MM.1S (cell line): Measurements from ENCODE around the gene BPIFA3.

ENCODE experiments used
- DNase-seq: peaks from one replicate; pipeline ENCODE4 v3.0.0-alpha.2; 2015
- H2AFZ ChIP-seq: fragments of 300-600 bp; sonication (generic); 2 replicates; pipeline ENCODE4 v1.6.0; 2016; ENCODE audit warnings: antibody characterized with exemption, low read length
- H3F3A ChIP-seq: fragments of 300-600 bp; sonication (generic); 2 replicates; pipeline ENCODE4 v1.6.1; 2016; ENCODE audit warnings: mild to moderate bottlenecking, antibody characterized with exemption, low read length, moderate library complexity, mixed read lengths; ENCODE audit not compliant: insufficient read depth
- H3K27ac ChIP-seq: fragments of 300-600 bp; sonication (generic); 2 replicates; pipeline ENCODE4 v1.5.1; 2016; ENCODE audit warnings: mild to moderate bottlenecking, low read length
- H3K27me3 ChIP-seq: fragments of 300-600 bp; sonication (generic); replicated peaks from 2 replicates; pipeline ENCODE4 v1.6.0; 2016; ENCODE audit warnings: low read length; ENCODE audit not compliant: insufficient read depth
- H3K36me3 ChIP-seq: fragments of 300-600 bp; sonication (generic); replicated peaks from 2 replicates; pipeline ENCODE4 v1.6.1; 2016; ENCODE audit warnings: mild to moderate bottlenecking, low read length, mixed read lengths; ENCODE audit not compliant: insufficient read depth
- H3K4me1 ChIP-seq: fragments of 300-600 bp; sonication (generic); 2 replicates; pipeline ENCODE4 v1.6.1; 2016; ENCODE audit warnings: low read length, mixed read lengths
- H3K4me2 ChIP-seq: fragments of 300-600 bp; sonication (generic); 2 replicates; pipeline ENCODE4 v1.6.0; 2016; ENCODE audit warnings: low read depth, low read length
- H3K4me3 ChIP-seq: fragments of 300-600 bp; sonication (generic); 2 replicates; pipeline ENCODE4 v1.5.1; 2016; ENCODE audit warnings: low read length, mixed read lengths
- H3K79me2 ChIP-seq: fragments of 300-600 bp; sonication (generic); 2 replicates; pipeline ENCODE4 v1.6.1; 2016; ENCODE audit warnings: mixed run types, low read length, mixed read lengths
- H3K9ac ChIP-seq: fragments of 300-600 bp; sonication (generic); 2 replicates; pipeline ENCODE4 v1.6.1; 2016; ENCODE audit warnings: low read length, mixed read lengths
- H3K9me2 ChIP-seq: fragments of 300-600 bp; sonication (generic); replicated peaks from 2 replicates; pipeline ENCODE4 v1.6.1; 2016; ENCODE audit warnings: mild to moderate bottlenecking, low read length, mixed read lengths; ENCODE audit not compliant: insufficient read depth
- H3K9me3 ChIP-seq: fragments of 300-600 bp; sonication (generic); replicated peaks from 2 replicates; pipeline ENCODE4 v1.6.1; 2016; ENCODE audit warnings: mild to moderate bottlenecking, low read length, mixed read lengths; ENCODE audit not compliant: insufficient read depth
- H4K20me1 ChIP-seq: fragments of 300-600 bp; sonication (generic); 2 replicates; pipeline ENCODE4 v1.6.1; 2016; ENCODE audit warnings: mild to moderate bottlenecking, low read length, moderate library complexity, mixed read lengths; ENCODE audit not compliant: insufficient read depth
- EZH2 ChIP-seq: fragments of 300-600 bp; sonication (generic); optimal IDR thresholded peaks from 2 replicates; pipeline ENCODE3; 2017; ENCODE audit warnings: low read depth, mild to moderate bottlenecking, antibody characterized with exemption, low read length, mixed read lengths
- EZH2phosphoT487 ChIP-seq: fragments of 300-600 bp; sonication (generic); IDR thresholded peaks from 2 replicates; pipeline ENCODE4 v1.6.1; 2018; ENCODE audit warnings: antibody characterized with exemption, low read length
- TF ChIP-seq, protein P1 (sequence below): fragments of 300-600 bp; sonication (generic); IDR thresholded peaks from 2 replicates; pipeline ENCODE4 v1.5.1; 2016; ENCODE audit warnings: antibody characterized with exemption, low read length, mixed read lengths

BPIFA3 gene

GRCh38 chr20:33251496-33251895 lies 34.3 kb downstream of the BPIFA3 start:
- Histone ChIP-seq H4K20me1 (no peaks in the 10 kb centered on the region), H3K4me1 (no peaks in the 10 kb centered on the region), H3F3A (no peaks in the 10 kb centered on the region), H3K27ac (no peak overlapping the region), H3K9ac (no peak overlapping the region), H2AFZ (no peak overlapping the region), H3K4me3 (no peak overlapping the region), H3K36me3 (no peaks in the 10 kb centered on the region), H3K79me2 (no peaks in the 10 kb centered on the region), H3K4me2 (no peak overlapping the region), H3K27me3 (no peaks in the 10 kb centered on the region; the same call in 1 of the 2 replicates), H3K9me3 (no peaks in the 10 kb centered on the region), H3K9me2 (no peaks in the 10 kb centered on the region)
- DNase-seq, result no peak
- TF ChIP-seq, protein P1, sequence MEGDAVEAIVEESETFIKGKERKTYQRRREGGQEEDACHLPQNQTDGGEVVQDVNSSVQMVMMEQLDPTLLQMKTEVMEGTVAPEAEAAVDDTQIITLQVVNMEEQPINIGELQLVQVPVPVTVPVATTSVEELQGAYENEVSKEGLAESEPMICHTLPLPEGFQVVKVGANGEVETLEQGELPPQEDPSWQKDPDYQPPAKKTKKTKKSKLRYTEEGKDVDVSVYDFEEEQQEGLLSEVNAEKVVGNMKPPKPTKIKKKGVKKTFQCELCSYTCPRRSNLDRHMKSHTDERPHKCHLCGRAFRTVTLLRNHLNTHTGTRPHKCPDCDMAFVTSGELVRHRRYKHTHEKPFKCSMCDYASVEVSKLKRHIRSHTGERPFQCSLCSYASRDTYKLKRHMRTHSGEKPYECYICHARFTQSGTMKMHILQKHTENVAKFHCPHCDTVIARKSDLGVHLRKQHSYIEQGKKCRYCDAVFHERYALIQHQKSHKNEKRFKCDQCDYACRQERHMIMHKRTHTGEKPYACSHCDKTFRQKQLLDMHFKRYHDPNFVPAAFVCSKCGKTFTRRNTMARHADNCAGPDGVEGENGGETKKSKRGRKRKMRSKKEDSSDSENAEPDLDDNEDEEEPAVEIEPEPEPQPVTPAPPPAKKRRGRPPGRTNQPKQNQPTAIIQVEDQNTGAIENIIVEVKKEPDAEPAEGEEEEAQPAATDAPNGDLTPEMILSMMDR, result no peak
- no peak for TF ChIP-seq EZH2
- TF ChIP-seq EZH2phosphoT487, result no peak

GRCh38 chr20:33252460-33252859 lies 35.3 kb downstream of the BPIFA3 start:
- Histone ChIP-seq H3K4me1 (no peaks in the 10 kb centered on the region), H3K9me3 (no peaks in the 10 kb centered on the region), H3F3A (no peaks in the 10 kb centered on the region), H3K27ac (no peak overlapping the region), H3K4me2 (no peak overlapping the region), H3K9ac (no peak overlapping the region), H3K36me3 (no peaks in the 10 kb centered on the region), H3K9me2 (no peaks in the 10 kb centered on the region), H4K20me1 (no peaks in the 10 kb centered on the region), H3K27me3 (no peaks in the 10 kb centered on the region; the same call in 1 of the 2 replicates), H3K4me3 (no peak overlapping the region), H3K79me2 (no peaks in the 10 kb centered on the region), H2AFZ (no peak overlapping the region)
- TF ChIP-seq EZH2phosphoT487 (no peak), EZH2 (no peak)
- TF ChIP-seq, protein P1, result no peak
- DNase-seq, result no peak

GRCh38 chr20:33255005-33255404 lies 37.9 kb downstream of the BPIFA3 start:
- no peaks in the 10 kb centered on the region for H3K36me3 ChIP-seq
- H3K4me3 ChIP-seq, result no peak overlapping the region
- H3K9me2 ChIP-seq, result no peaks in the 10 kb centered on the region
- H3K4me1 ChIP-seq, result no peaks in the 10 kb centered on the region
- H4K20me1 ChIP-seq, result no peaks in the 10 kb centered on the region
- TF ChIP-seq EZH2, result no peak
- TF ChIP-seq EZH2phosphoT487, result no peak
- TF ChIP-seq, protein P1, result no peak
- H3K9me3 ChIP-seq, result no peaks in the 10 kb centered on the region
- no peak overlapping the region for H3K27ac ChIP-seq
- no peak overlapping the region for H3K9ac ChIP-seq
- no peak overlapping the region for H2AFZ ChIP-seq
- DNase-seq, result no peak
- H3K4me2 ChIP-seq, result no peak overlapping the region
- H3K27me3 ChIP-seq, result peaks cover 5% of the 10 kb centered on the region; the same call in 1 of the 2 replicates
- H3K79me2 ChIP-seq, result no peaks in the 10 kb centered on the region
- H3F3A ChIP-seq, result no peaks in the 10 kb centered on the region
